ENCODE measurements around the gene IKBKG. TPM values are rescaled to one million over a fixed set of nuclear protein-coding genes. Genes with fewer than 3 reads are reported as not detected.

IKBKG gene
- polyA plus RNA-seq, 1 donor (not counting 4 experiments of a cell fraction or from before 2014, with no cell fraction given) = 15.1 TPM

GRCh38 chrX:154507673-154508383, 39.6 kb upstream of the IKBKG start:
- Histone ChIP-seq H4K20me1 (ENCODE audit: control insufficient read depth, extremely low read depth, insufficient read depth, low read length) (no peaks in the 10 kb centered on the region), H3K4me2 (ENCODE audit: control insufficient read depth, extremely low read depth, insufficient read depth, low read depth, low read length) (no peak overlapping the region), H3K36me3 (ENCODE audit: control insufficient read depth in 2 of 2, extremely low read depth in 1 of 2, insufficient read depth in 2 of 2, low read length in 2 of 2) (no peaks in the 10 kb centered on the region), H3K27me3 (ENCODE audit: control insufficient read depth, extremely low read depth, insufficient read depth, low read length) (no peaks in the 10 kb centered on the region), H3K9me1 (ENCODE audit: control insufficient read depth, extremely low read depth, insufficient read depth, low read length) (no peaks in the 10 kb centered on the region), H2AFZ (ENCODE audit: control insufficient read depth, low read length) (no peak overlapping the region), H3K9ac (ENCODE audit: control insufficient read depth, extremely low read depth, insufficient read depth, low read length) (no peak overlapping the region), H3K27ac (ENCODE audit: control insufficient read depth, insufficient read depth, low read length) (no peak overlapping the region), H3K4me1 (ENCODE audit: control insufficient read depth, extremely low read depth, insufficient read depth, low read length) (no peaks in the 10 kb centered on the region), H3K9me3 (ENCODE audit: control insufficient read depth, low read depth, low read length) (peaks cover 3% of the 10 kb centered on the region), H3K4me3 (ENCODE audit: control insufficient read depth in 2 of 3, extremely low read depth in 1 of 3, insufficient read depth in 2 of 3, low read depth in 1 of 3, low read length in 3 of 3) (no peak overlapping the region), H3K79me2 (ENCODE audit: control insufficient read depth, insufficient read depth, low read length) (no peaks in the 10 kb centered on the region)
- no peak for DNase-seq (ENCODE audit: low read depth, low spot score)
- dilution Hi-C loops (cut with MboI; ENCODE audit: extremely low pct_ligation_motif_present, low sequenced_read_pairs) = no loop called here
- FAIRE-seq = no peak
- no peak for TF ChIP-seq CTCF (optimal IDR thresholded peaks at IDR 0.05 in 1 of 3, IDR thresholded peaks at IDR 0.05 in 1 of 3, conservative IDR thresholded peaks at IDR 0.05 in 1 of 3; ENCODE audit: extremely low read depth in 1 of 3, insufficient read depth in 2 of 3, low read length in 3 of 3)
- TF ChIP-seq EZH2 (IDR thresholded peaks at IDR 0.05; ENCODE audit: low read length) = no peak

- FAIRE-seq (no peak), DNase-seq (ENCODE audit: low read depth, low spot score) (no peak)
- Histone ChIP-seq H3K4me2 (ENCODE audit: control insufficient read depth, extremely low read depth, insufficient read depth, low read depth, low read length) (no peak overlapping the region), H3K4me1 (ENCODE audit: control insufficient read depth, extremely low read depth, insufficient read depth, low read length) (no peaks in the 10 kb centered on the region), H3K36me3 (ENCODE audit: control insufficient read depth in 2 of 2, extremely low read depth in 1 of 2, insufficient read depth in 2 of 2, low read length in 2 of 2) (no peaks in the 10 kb centered on the region), H3K27ac (ENCODE audit: control insufficient read depth, insufficient read depth, low read length) (no peak overlapping the region), H3K9ac (ENCODE audit: control insufficient read depth, extremely low read depth, insufficient read depth, low read length) (no peak overlapping the region), H3K4me3 (ENCODE audit: control insufficient read depth in 2 of 3, extremely low read depth in 1 of 3, insufficient read depth in 2 of 3, low read depth in 1 of 3, low read length in 3 of 3) (no peak overlapping the region), H3K27me3 (ENCODE audit: control insufficient read depth, extremely low read depth, insufficient read depth, low read length) (no peaks in the 10 kb centered on the region), H3K79me2 (ENCODE audit: control insufficient read depth, insufficient read depth, low read length) (no peaks in the 10 kb centered on the region), H2AFZ (ENCODE audit: control insufficient read depth, low read length) (no peak overlapping the region), H3K9me1 (ENCODE audit: control insufficient read depth, extremely low read depth, insufficient read depth, low read length) (no peaks in the 10 kb centered on the region), H4K20me1 (ENCODE audit: control insufficient read depth, extremely low read depth, insufficient read depth, low read length) (no peaks in the 10 kb centered on the region), H3K9me3 (ENCODE audit: control insufficient read depth, low read depth, low read length) (peaks cover 3% of the 10 kb centered on the region)
- TF ChIP-seq CTCF (optimal IDR thresholded peaks at IDR 0.05 in 1 of 3, IDR thresholded peaks at IDR 0.05 in 1 of 3, conservative IDR thresholded peaks at IDR 0.05 in 1 of 3; ENCODE audit: extremely low read depth in 1 of 3, insufficient read depth in 2 of 3, low read length in 3 of 3) (no peak), EZH2 (IDR thresholded peaks at IDR 0.05; ENCODE audit: low read length) (no peak)
- dilution Hi-C loops (cut with MboI; ENCODE audit: extremely low pct_ligation_motif_present, low sequenced_read_pairs) = no loop called here
Observed at GRCh38 chrX:154508384-154508745, 39.1 kb upstream of the IKBKG start.
